Ramos (cell line): ENCODE data around the gene ELL3.
"Not testable (repeated sequence)": the region's sequence is repeated elsewhere in the genome, so short reads cannot be mapped to it uniquely, and the experiment has no call there.

Source experiments
- in situ Hi-C: fragments of 300-500 bp; cut with MboI; formaldehyde crosslinking; loops from one replicate; pipeline ENCODE4 v1.14.3; 2022; ENCODE audit warnings: low sequenced_read_pairs; ENCODE audit not compliant: unreplicated experiment

The ELL3 gene

DNA sequence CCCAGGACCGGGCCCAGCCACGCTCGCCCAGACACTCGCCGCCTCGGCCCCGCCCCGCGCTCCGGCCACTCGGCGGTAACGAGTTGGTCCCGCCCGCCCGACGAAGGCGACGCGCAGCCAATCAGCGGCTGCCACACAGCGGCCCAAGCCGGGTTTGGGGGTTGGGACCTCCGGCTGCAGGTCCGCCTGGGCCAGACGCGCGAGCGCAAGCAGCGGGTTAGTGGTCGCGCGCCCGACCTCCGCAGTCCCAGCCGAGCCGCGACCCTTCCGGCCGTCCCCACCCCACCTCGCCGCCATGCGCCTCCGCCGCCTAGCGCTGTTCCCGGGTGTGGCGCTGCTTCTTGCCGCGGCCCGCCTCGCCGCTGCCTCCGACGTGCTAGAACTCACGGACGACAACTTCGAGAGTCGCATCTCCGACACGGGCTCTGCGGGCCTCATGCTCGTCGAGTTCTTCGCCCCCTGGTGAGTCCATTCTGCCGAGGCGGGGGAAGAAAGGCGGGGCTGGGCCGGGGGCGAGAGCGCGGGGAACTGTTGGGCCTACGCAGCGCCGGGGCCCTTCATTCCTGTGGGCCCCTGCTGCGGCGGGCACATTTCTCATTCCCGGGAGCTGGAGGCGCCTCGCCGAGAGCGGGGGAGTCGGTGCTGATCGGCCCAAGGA is 30.4 kb downstream of the ELL3 start, which contains the start of gene PDIA3:
PDIA3 (plus strand) TSS at position 194 of the 658 bp plus-strand sequence; CDS start at position 296, 102 bp downstream.
- in situ Hi-C loops = loop anchor here (10.0 kb wide), 1 partner anchor 58 kb away; the partner anchor contains the start of genes HYPK and SERINC4

DNA sequence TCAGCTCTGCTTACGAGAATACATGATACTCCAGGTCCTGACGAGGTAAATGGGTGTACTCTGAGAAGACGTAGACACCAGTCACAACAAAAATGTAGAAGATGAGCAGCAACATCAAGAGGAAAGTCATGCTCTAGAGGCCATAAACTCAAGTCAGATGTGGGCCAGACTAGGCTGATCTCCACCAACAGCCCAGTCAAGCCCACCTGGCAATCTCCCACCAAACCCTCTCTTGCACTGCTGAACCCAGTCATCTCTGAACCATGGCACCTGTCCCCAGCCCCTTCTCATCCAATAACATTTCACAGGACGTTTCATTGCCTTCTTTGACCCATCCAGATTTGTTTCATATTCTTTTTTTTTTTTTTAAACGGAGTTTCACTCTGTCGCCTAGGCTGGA is 41.4 kb downstream of the ELL3 start:
- in situ Hi-C loops = no loop called here

DNA sequence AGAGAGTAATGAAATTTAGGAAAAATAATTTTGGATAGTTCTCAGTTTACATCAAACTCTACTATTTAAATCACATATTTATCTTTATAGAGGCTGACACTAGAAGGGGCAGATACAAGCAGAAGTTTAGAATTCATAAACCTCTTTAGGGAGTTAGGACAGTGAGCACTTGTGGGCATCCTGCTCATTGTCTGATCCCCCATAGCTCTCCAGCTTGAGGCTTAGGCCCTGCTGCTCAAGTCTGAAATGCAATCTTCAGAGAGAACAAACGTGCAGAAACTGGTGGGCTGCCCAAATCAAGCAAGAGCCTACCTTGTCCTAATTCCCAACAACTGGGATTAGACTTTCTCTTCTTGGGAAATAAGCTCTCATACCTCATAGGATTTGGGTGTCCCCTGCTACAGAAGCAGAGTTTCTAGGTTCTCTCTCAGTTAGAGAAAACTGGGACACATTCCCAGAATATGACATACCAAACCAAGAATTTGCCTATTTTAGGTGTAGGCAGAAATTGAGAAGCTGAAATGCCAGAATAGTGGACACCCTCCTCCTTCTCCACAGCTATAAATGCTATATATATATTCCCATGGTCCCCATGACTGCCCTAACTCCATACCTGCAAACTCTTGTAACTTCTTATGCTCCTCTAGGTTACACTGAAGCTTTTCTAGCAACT is 48.6 kb downstream of the ELL3 start:
- in situ Hi-C loops = not testable (repeated sequence)

DNA sequence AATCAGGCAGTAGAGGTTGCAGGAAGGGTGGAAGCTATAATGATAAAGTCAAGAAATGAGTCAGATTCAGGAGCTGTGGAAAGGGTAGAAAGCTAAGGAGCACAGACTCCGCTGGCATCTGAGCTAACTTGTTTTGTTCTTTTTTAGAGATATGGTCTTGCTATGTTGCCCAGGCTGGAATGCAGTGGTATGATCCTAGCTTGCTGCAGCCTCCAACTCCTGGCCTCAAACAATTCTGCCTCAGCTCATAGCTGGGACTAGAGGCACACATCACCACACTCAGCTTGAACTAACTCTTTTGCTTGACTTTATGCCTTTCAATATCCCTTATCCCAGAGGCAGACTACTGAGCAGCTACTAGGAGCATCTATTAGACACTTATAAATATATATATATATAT is 50.5 kb downstream of the ELL3 start:
- in situ Hi-C loops = not testable (repeated sequence)

DNA sequence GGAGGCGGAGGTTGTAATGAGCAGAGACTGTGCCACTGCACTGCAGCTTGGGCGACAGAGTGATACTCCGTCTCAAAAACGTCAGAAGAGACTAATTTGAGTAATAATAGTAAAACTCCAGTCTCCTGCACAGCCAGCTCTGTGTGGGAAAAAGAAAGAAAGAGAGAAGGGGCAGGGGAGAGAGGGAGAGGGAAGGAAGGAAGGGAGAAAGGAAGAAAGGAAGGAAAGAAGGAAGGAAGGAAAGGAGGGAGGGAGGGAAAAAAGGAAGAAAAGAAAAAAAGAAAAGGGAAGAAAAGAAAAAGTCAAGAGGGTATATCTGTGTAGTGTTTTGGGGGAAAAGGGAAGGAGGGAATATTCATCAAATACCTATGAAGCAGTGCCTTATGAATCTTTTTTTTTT is 53.6 kb downstream of the ELL3 start:
- in situ Hi-C loops = no loop called here
